IMR-90 (cell line): ENCODE data around the gene DHCR7.

ENCODE experiments used
- BHLHE40 ChIP-seq: fragments of 150-350 bp; IDR thresholded peaks from 2 replicates; pipeline ENCODE4 v1.6.1; 2016; ENCODE audit warnings: mild to moderate bottlenecking, low read depth, low read length
- CEBPB ChIP-seq: IDR thresholded peaks from 2 replicates; pipeline ENCODE4 v1.6.1; 2012; ENCODE audit warnings: low read depth, low read length, improper control_type of control experiment
- CTCF ChIP-seq: conservative IDR thresholded peaks from 2 replicates; pipeline ENCODE4 v1.5.1; 2012; ENCODE audit warnings: mild to moderate bottlenecking, low read depth, low read length, improper control_type of control experiment
- ELK1 ChIP-seq: fragments of 150-350 bp; IDR thresholded peaks from 2 replicates; pipeline ENCODE4 v1.6.1; 2016; ENCODE audit warnings: low read depth, mild to moderate bottlenecking, low read length, moderate library complexity, borderline replicate concordance
- FOS ChIP-seq: fragments of 150-350 bp; IDR thresholded peaks from 2 replicates; pipeline ENCODE4 v1.6.1; 2016; ENCODE audit warnings: low read depth, low read length
- MAFK ChIP-seq: IDR thresholded peaks from 2 replicates; pipeline ENCODE4 v1.6.1; 2012; ENCODE audit warnings: low read depth, low read length, improper control_type of control experiment
- MAZ ChIP-seq: IDR thresholded peaks from 2 replicates; pipeline ENCODE4 v1.6.1; 2012; ENCODE audit warnings: low read depth, mild to moderate bottlenecking, low read length, improper control_type of control experiment, moderate library complexity, borderline replicate concordance
- MXI1 ChIP-seq: IDR thresholded peaks from 2 replicates; pipeline ENCODE4 v1.6.1; 2012; ENCODE audit warnings: low read depth, mild to moderate bottlenecking, low read length, moderate library complexity, borderline replicate concordance
- POLR2A ChIP-seq: IDR thresholded peaks from 2 replicates; pipeline ENCODE4 v1.6.1; 2012; ENCODE audit warnings: mild to moderate bottlenecking, low read depth, low read length
- RAD21 ChIP-seq: IDR thresholded peaks from 2 replicates; pipeline ENCODE4 v1.6.1; 2012; ENCODE audit warnings: low read length, improper control_type of control experiment
- RFX5 ChIP-seq: IDR thresholded peaks from 2 replicates; pipeline ENCODE4 v1.8.0; 2012; ENCODE audit warnings: low read depth, mild to moderate bottlenecking, low read length, moderate library complexity
- SMC3 ChIP-seq: fragments of 150-350 bp; IDR thresholded peaks from 2 replicates; pipeline ENCODE4 v1.6.1; 2016; ENCODE audit warnings: low read depth, mild to moderate bottlenecking, antibody characterized with exemption, low read length, moderate library complexity
- USF2 ChIP-seq: fragments of 150-350 bp; IDR thresholded peaks from 2 replicates; pipeline ENCODE4 v1.6.1; 2017; ENCODE audit warnings: mild to moderate bottlenecking, antibody characterized with exemption, low read length, low read depth

DNA sequence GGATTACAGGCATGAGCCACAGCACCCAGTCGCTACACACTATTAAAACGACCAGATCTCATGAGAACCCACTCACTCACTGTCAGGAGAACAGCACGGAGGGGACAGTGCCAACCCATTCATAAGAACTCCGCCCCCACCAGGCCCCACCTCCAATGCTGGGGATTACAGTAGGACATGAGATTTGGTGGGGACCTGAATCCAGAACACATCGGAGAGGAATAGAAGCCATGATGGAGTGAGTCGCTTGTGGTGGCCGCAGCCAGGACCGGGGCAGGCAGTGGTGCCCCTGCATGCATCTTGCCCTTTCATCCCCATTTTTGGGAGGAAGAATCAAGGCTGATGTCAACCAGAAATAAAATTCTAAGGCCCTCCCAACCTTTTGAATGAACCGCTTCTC is 13.5 kb upstream of the DHCR7 start:
- TF ChIP-seq CTCF (no peak), MAFK (no peak), POLR2A (no peak), ELK1 (no peak), SMC3 (no peak), USF2 (no peak), RAD21 (no peak), BHLHE40 (no peak), MAZ (no peak), MXI1 (no peak), CEBPB (no peak), RFX5 (no peak), FOS (no peak)
